ENCODE results near the gene CRHR1. TPM values are rescaled to one million over a fixed set of nuclear protein-coding genes. Genes with fewer than 3 reads are reported as not detected.

CRHR1 gene
- total RNA-seq, 2 donors from 2014 or later = not detected

DNA sequence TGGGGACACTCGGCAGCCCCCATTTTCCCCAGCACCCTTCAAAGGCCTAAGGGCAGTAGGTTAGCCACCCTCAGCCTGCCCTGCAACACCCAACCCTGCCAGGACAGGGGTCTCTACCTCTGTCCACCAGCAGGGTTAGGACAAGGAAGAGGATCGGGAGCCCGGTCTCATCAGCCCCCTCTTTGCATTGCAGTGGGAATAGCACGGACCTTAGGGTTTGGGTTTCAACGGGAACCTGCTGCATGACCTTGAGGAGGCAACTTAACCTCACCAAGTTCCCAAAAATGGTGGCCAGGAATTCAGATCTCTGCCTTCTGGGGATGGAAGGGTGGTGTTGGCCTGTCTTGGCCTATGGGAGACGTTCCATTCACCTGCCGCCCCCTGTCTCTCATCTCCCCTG is 40.4 kb downstream of the CRHR1 start:
- Histone ChIP-seq H3K27ac (no peak overlapping the region), H3K4me1 (no peaks in the 10 kb centered on the region), H3K27me3 (no peaks in the 10 kb centered on the region), H3K9me3 (no peaks in the 10 kb centered on the region), H3K4me3 (no peak overlapping the region), H3K36me3 (replicated peaks in 1 of 2; ENCODE audit: insufficient read depth in 1 of 2, low read depth in 2 of 2) (no peaks in the 10 kb centered on the region)
- intact Hi-C loops (cut with DNase I) = no loop called here
- no peak for TF ChIP-seq POLR2A (IDR thresholded peaks at IDR 0.05)
- no peak for DNase-seq
- WGBS, 2 donors = 56 to 68% methylated on average over 4 to 7 of the region's 7 CpGs
- no peak for ATAC-seq

DNA sequence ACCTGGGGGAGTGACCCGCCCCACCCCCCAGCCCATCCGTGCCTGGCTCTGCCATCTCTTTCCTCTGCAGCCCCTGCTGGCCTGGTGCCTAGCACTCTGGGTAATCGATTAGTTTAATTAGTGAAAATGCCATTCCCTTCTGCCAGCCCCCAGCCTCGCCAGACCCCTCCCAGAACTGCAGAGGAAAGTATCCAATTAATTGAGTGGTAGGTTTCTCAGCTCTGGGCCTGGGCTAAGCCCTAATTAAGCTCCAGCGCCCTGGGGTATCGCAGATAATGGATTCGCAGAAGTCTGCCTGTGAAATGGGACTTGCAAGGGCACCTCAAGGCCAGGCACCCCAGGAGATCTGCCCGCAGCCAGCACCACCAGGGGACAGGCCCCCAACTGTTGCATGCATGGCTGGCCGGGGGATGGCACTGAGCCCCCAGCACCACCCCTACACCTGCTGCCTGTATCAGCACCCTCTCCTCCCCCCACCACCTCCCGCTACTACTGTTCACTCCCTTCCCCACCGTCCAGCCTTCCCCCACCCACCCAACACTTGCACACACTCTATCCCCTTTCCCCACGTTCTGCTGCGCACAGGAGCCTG is 40.9 kb downstream of the CRHR1 start:
- ATAC-seq (no peak), DNase-seq (no peak)
- H3K27me3 ChIP-seq = no peaks in the 10 kb centered on the region
- no peaks in the 10 kb centered on the region for H3K4me1 ChIP-seq
- H3K9me3 ChIP-seq = no peaks in the 10 kb centered on the region
- no peaks in the 10 kb centered on the region for H3K36me3 ChIP-seq (replicated peaks in 1 of 2; ENCODE audit: insufficient read depth in 1 of 2, low read depth in 2 of 2)
- WGBS, 2 donors = 34 to 67% methylated on average over 5 to 13 of the region's 13 CpGs
- H3K27ac ChIP-seq = no peak overlapping the region
- intact Hi-C loops (cut with DNase I) = no loop called here
- no peak overlapping the region for H3K4me3 ChIP-seq
- TF ChIP-seq, protein P1, sequence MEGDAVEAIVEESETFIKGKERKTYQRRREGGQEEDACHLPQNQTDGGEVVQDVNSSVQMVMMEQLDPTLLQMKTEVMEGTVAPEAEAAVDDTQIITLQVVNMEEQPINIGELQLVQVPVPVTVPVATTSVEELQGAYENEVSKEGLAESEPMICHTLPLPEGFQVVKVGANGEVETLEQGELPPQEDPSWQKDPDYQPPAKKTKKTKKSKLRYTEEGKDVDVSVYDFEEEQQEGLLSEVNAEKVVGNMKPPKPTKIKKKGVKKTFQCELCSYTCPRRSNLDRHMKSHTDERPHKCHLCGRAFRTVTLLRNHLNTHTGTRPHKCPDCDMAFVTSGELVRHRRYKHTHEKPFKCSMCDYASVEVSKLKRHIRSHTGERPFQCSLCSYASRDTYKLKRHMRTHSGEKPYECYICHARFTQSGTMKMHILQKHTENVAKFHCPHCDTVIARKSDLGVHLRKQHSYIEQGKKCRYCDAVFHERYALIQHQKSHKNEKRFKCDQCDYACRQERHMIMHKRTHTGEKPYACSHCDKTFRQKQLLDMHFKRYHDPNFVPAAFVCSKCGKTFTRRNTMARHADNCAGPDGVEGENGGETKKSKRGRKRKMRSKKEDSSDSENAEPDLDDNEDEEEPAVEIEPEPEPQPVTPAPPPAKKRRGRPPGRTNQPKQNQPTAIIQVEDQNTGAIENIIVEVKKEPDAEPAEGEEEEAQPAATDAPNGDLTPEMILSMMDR (IDR thresholded peaks at IDR 0.05) = no peak
- no peak for TF ChIP-seq POLR2A (IDR thresholded peaks at IDR 0.05)

DNA sequence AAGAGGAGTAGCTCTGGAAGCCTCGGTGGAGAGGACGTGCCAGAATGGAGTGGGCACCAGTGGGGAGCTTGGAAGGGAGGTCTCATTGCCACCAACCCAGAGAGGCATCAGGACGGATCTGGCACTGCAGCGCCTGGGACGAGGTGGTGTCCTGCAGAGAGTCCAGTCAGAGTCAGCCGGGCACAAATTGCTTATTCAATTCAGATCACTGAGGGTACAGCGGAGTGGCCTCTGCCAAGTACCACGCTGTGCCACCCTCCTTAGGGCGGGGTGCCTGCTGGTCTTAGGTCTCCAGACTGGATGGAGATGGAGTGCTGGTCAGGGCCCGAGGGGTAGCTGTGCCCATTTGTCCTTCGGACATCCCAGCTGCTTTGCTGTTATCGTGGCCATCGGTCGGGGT is 41.7 kb downstream of the CRHR1 start:
- DNase-seq = no peak
- no peak for ATAC-seq
- no peaks in the 10 kb centered on the region for H3K27me3 ChIP-seq
- no peak overlapping the region for H3K4me3 ChIP-seq
- H3K36me3 ChIP-seq (replicated peaks in 1 of 2; ENCODE audit: insufficient read depth in 1 of 2, low read depth in 2 of 2) = no peaks in the 10 kb centered on the region
- intact Hi-C loops (cut with DNase I) = no loop called here
- TF ChIP-seq, protein P1 (IDR thresholded peaks at IDR 0.05) = no peak
- TF ChIP-seq POLR2A (IDR thresholded peaks at IDR 0.05) = no peak
- no peaks in the 10 kb centered on the region for H3K9me3 ChIP-seq
- 76 to 79% methylated on average over 11 to 14 of the region's 14 CpGs for WGBS, 2 donors
- no peak overlapping the region for H3K27ac ChIP-seq
- H3K4me1 ChIP-seq = no peaks in the 10 kb centered on the region

DNA sequence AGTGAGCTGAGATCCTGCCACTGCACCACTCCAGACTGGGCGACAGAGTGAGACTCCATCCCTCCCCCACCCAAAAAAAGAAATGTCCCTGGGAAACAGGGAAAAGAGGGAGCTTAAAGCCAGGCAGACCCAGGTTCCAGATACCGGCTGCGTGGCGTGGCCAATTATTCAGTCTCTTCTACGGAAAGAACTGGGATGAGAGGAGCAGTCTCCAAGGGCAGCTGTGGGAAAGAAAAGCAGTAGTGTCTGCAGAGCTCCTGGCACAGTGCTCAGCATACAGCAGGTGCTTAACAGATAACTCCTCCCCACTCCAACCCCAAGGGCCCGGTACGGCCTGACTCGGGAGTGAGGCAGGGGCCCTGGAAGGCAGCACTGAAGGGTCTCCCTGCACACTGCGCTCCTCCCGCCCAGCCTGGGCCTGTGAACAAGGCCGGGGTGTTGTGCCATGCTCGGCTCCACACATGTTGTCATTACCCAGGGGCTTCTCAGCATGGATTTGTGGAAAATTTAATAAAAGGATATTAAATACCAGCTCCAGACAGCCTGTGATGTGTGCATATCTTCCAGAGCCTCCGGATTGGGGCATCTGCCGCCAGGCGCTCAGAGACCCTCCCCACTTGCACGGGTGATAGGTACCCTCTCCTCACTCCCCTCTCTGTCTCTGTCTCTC is 42.9 kb downstream of the CRHR1 start:
- Histone ChIP-seq H3K36me3 (replicated peaks in 1 of 2; ENCODE audit: insufficient read depth in 1 of 2, low read depth in 2 of 2) (no peaks in the 10 kb centered on the region), H3K27ac (no peak overlapping the region), H3K4me1 (no peaks in the 10 kb centered on the region), H3K27me3 (no peaks in the 10 kb centered on the region), H3K4me3 (no peak overlapping the region), H3K9me3 (no peaks in the 10 kb centered on the region)
- DNase-seq (no peak), ATAC-seq (no peak)
- WGBS, 2 donors = 72 to 80% methylated on average over 12 to 14 of the region's 16 CpGs
- TF ChIP-seq, protein P1 (IDR thresholded peaks at IDR 0.05) = no peak
- no peak for TF ChIP-seq POLR2A (IDR thresholded peaks at IDR 0.05)
- intact Hi-C loops (cut with DNase I) = no loop called here

DNA sequence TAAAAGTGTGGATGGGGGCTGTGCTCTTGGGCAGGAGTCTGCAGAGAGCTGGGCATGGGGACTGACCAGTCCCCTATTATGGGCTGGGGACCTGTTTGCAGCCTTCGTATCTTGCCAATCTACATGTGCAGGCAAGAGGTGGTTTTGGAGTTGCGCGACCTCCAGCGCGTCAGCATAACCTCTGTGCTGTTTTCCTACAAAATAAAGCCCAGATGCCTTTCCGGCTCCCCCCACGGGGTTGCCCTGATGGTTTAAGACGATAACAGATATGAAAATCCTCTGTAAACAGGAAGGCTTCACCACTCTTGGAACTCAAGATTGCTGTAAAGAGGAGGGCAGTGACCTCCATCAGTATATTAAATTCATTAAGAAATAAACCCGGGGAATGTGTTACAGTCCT is 44.1 kb downstream of the CRHR1 start:
- Histone ChIP-seq H3K9me3 (no peaks in the 10 kb centered on the region), H3K27ac (no peak overlapping the region), H3K4me1 (no peaks in the 10 kb centered on the region), H3K27me3 (no peaks in the 10 kb centered on the region), H3K4me3 (no peak overlapping the region), H3K36me3 (replicated peaks in 1 of 2; ENCODE audit: insufficient read depth in 1 of 2, low read depth in 2 of 2) (no peaks in the 10 kb centered on the region)
- TF ChIP-seq POLR2A (IDR thresholded peaks at IDR 0.05) = no peak
- TF ChIP-seq, protein P1 (IDR thresholded peaks at IDR 0.05) = no peak
- WGBS, 2 donors = 51 to 60% methylated on average over 9 of the region's 9 CpGs
- intact Hi-C loops (cut with DNase I) = no loop called here
- no peak for DNase-seq
- no peak for ATAC-seq

All from body of pancreas (tissue), 4 donors.